K562 treated with DMSO at 1 percent for 12 hours (cell line): ENCODE data around the gene FHIP1B. TPM values are rescaled to one million over a fixed set of nuclear protein-coding genes. Genes with fewer than 3 reads are reported as not detected.

Experiments
- total RNA-seq: library from RNA; unstranded; fragments of 300-600 nt; gene quantifications from 2 replicates; pipeline ENCODE4 v1.2.3, GENCODE V29; 2022; ENCODE audit not compliant: insufficient read depth

The FHIP1B gene
- 14.9 and 24.3 TPM in 2 replicates for total RNA-seq

DNA sequence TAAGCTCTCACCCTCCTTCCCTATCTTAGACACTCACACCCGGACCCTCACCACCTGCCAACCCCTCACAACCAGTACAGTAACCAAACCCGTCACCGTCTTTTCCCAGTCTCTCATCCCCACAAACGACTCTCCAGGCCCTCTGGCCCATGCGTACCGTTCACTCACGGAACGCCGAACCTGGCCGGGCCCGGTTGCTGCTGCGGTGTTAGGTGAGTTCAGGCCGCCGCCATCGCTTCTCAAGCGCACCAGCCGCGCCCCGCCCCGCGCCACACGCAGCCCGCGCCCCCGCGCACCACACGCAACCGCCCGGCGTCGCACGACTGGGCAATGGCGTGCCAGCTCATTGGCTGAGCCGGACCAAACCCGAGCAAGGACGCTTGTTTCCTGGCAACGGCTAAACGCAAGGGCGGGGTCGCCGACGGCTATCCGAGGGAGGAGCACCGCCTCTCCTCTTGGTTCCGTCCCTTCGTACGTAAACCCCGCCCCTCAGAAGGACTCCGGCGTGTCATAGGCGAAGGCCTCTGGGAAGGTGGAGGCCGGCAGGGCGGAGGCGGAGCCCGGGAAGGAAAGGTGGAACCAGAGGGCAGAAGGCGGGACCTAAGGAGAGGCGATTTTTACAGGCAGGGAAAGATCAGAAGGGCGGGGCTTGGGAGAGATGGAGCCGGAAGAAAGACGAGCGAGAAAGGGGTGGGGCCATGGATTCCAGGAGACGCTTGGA lies at the start of gene FHIP1B:
FHIP1B (minus strand) TSS at position 250 of the 721 bp plus-strand sequence. CDS start 10,120 bp downstream, outside the sequence.

GRCh38 chr11:6238902-6239301 lies 4.5 kb upstream of the FHIP1B start, which contains the start of gene CNGA4:
TSS of gene CNGA4 (plus strand) at chr11:6239089. CDS start at chr11:6239207, 118 bp downstream.

DNA sequence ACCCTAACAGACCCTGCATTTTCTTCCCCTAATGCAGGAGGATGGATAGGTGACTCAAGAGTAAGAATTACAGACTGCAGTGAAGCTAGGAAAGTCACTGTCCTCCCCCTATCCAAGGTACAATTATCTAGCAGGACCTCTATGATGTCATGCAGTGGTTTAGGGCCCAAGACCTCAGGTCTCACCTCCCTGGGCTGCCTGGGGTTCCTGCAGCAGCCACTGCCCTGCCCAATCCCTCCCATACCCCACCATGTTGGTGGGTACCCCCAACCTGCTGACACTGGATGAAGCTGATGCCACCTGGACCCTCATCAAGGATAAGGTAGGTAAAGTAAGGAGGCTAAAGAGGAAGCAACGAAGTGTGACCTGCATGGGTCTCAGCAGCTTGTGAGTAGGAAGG lies 29.1 kb downstream of the FHIP1B start, which contains the start of gene C11orf42:
C11orf42 (plus strand) TSS at position 192 of the 400 bp plus-strand sequence; CDS start at position 251, 59 bp downstream.

GRCh38 chr11:6199174-6199810 lies 35.1 kb downstream of the FHIP1B start, which contains the start of gene OR52W1:
TSS of gene OR52W1 (plus strand) at chr11:6199224. CDS start at chr11:6199224, 0 bp downstream.

DNA sequence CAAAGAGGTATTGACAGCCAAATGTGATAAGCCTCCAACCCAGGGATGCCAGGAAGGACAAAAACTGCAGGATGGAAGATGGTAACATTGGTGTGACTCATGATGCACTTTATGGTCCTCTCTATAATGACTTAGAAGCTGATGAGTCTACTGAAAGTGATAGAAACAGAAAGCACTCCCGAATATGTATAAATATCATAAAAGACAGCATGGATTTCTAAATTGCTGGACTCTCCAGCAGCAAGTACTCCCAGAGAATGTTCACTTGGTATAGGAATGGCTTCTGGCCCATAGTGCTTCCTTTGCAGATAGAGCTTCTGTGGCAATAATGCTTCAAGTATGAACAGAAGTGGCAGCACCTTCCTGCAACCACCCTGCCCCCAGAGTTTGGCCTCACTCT lies 64.2 kb downstream of the FHIP1B start, which contains the start of gene OR52B2:
OR52B2 (minus strand) TSS at position 101 of the 400 bp plus-strand sequence; CDS start at position 101, 0 bp downstream.

Other genes with a start within 250 kb of the FHIP1B start
- not detected in 2 replicates for gene OR52L1, start 247.7 kb downstream of the FHIP1B start, total RNA-seq
- not detected in 2 replicates for gene OR56A4, start 227.7 kb downstream of the FHIP1B start, total RNA-seq
- gene OR56A1, start 203.9 kb downstream of the FHIP1B start, total RNA-seq, result not detected in 2 replicates
- 0.69 TPM in 1 of 2 replicates, not detected in the other for gene OR56B4, start 127.0 kb downstream of the FHIP1B start, total RNA-seq
- not detected in 2 replicates for gene OR52B2, start 64.3 kb downstream of the FHIP1B start, total RNA-seq
- not detected in 2 replicates for gene OR52W1, start 35.4 kb downstream of the FHIP1B start, total RNA-seq
- not detected in 2 replicates for gene C11orf42, start 29.1 kb downstream of the FHIP1B start, total RNA-seq
- gene CNGA4, start 4.5 kb upstream of the FHIP1B start, total RNA-seq, result not detected in 2 replicates
- not detected in 2 replicates for gene CCKBR, start 25.2 kb upstream of the FHIP1B start, total RNA-seq
- not detected in 2 replicates for gene CAVIN3, start 85.9 kb upstream of the FHIP1B start, total RNA-seq
- 39.3 and 61.0 TPM in 2 replicates for gene SMPD1, start 155.8 kb upstream of the FHIP1B start, total RNA-seq
- 1.1 and 1.9 TPM in 2 replicates for gene APBB1, start 184.5 kb upstream of the FHIP1B start, total RNA-seq
- gene HPX, start 206.4 kb upstream of the FHIP1B start, total RNA-seq, result not detected in 2 replicates
- 6.8 and 16.3 TPM in 2 replicates for gene TRIM3, start 239.3 kb upstream of the FHIP1B start, total RNA-seq
- gene ARFIP2, start 246.7 kb upstream of the FHIP1B start, total RNA-seq, result 32.1 and 37.6 TPM in 2 replicates
- gene TIMM10B, start 246.9 kb upstream of the FHIP1B start, total RNA-seq, result 13.7 and 24.8 TPM in 2 replicates